Central memory CD4-positive, alpha-beta T cell (primary cell): Measurements from ENCODE around the gene PCID2.
A peak's percentile ranks its signal among the peaks of the same experiment; 100 is the strongest.

Experiments
- DNase-seq: peaks from one replicate; pipeline ENCODE4 v3.0.0; 2022

PCID2 gene

GRCh38 chr13:113219256-113219940, 10.9 kb upstream of the PCID2 start:
- DNase-seq = no peak

DNA sequence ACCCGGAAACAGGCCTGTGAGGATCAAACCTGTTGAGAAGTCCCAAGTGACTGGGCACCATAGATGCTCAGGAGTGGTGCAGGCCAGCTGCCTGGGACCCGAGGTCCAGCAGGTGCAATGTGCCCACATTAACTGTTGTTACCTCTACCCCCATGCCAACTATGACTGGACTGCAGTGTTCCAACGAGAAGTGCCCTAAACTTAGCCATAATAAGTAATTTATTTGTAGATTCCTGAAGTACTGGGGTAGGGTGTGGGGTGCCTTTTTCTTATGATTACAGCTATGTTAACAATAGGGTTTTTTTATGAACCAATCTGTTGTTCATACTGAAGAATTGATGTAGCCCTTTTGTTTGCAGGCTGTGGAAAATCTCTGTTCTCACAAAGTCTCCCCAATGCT, 10.1 kb upstream of the PCID2 start:
- no peak for DNase-seq

DNA sequence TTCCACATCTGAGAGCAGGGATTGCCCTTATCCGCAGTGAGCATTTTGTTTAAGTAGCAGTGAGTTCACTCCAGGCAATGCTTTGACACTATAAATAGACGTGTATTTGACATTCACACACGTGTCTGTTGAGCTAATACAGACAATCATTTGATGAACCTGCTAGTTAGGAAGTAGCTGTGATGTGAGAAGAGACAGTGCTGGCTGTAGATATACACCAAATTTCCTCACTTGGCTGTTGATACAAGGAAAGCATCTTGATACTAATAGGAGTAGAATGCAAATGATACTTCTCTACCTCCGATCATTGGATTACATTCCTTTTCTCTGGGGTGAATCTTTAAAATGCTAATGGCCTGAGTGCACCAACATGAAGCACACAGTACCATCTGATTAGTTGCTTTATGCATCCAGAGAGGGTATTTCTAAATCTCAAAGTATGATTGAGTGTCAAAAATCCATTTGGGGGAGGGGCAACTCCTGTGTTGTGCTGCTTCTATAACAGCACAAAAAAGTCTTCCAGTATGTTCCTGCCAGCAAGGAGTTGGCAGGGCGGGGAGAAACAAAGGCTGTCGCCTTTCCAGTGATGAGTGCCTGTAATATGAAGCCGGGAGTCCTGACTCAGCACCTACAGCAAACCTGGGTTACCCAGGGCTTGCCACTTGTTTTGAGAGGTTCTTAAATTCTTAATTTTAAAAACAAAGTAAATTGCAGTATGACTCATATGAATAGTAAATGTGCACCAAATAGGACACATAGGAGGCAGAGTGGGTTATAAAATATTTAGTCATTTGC, 8.0 kb upstream of the PCID2 start:
- no peak for DNase-seq

GRCh38 chr13:113211774-113212173, 3.3 kb upstream of the PCID2 start:
- no peak for DNase-seq

- no peak for DNase-seq
These were observed 2.4 kb upstream of the PCID2 start for GRCh38 chr13:113210833-113211232.

DNA sequence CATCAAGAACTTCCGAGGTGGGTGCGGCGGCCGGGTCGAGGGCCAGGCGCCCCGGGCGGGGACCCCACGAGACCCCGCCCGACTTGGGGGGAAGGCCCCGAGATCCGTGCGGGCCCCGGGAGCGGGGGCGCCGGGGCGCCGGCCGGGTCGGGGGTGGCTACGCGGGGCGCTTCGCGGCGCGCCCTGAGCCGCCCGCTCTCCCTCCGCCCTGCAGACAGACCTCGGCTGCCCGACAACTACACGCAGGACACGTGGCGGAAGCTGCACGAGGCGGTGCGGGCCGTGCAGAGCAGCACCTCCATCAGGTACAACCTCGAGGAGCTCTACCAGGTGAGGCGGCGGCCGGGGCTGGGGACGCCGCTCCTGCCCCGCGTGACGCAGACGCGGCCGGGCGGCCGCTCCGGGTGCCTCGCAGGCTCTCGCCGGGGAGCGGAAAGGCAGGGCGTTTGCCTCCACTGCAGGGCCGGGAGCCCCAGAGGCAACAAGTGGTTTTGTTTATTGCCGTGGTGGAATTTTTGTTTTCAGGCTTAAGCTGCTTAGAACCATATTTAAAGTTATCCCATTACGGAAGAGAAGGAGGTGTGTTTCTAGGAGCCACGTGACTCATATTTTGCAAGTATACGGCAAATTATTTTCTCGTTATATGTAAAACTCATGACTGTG, 1.4 kb upstream of the PCID2 start:
- peak; percentile 87 for DNase-seq

- DNase-seq = peak; percentile 61
These were observed 878 bp upstream of the PCID2 start, which contains the start of gene CUL4A for GRCh38 chr13:113209336-113209758. Gene CUL4A (plus strand): TSS chr13:113209613. CDS start chr13:113209628, 15 bp downstream.

GRCh38 chr13:113207890-113208420, 514 bp downstream of the PCID2 start:
- DNase-seq = no peak

DNA sequence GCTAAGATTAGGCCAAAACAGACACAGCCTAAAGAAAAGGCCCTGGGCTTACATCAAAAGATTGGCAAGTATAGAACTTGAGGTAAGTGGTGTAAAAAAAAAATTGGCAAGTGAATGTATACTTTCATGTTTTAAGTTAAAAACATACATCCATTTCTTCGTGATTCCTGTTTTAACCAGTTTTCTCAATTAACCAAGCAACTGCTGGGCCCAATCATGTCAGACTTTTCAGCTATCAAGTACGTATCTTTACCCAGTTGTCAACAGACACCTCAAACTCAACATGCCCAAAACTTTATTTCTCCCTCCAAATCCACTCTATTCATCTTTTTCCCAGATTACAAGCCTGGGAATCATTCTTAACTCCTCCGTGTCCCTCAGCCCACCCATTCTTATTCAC, 1.0 kb downstream of the PCID2 start:
- no peak for DNase-seq

GRCh38 chr13:113205428-113205931, 3.0 kb downstream of the PCID2 start:
- DNase-seq = no peak

DNA sequence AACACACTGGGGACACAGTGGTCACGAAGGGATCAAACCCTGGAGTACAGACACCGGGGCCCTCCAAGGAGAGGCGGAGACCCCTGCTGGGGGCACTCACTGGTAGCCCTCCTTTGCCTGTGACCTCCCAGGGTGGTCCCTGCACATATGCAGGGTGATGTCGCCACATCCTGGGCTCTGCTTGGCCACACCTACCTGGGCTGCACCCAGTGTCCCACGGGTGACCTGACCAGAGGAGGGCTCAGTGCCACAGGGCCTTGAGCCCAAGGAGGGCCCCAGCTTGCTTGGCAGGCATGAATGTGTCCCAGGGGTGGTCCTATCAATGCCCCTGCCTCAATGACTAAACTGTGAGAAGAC, 4.1 kb downstream of the PCID2 start:
- DNase-seq = no peak

- DNase-seq = no peak
These were observed 4.7 kb downstream of the PCID2 start for GRCh38 chr13:113203507-113204377.

DNA sequence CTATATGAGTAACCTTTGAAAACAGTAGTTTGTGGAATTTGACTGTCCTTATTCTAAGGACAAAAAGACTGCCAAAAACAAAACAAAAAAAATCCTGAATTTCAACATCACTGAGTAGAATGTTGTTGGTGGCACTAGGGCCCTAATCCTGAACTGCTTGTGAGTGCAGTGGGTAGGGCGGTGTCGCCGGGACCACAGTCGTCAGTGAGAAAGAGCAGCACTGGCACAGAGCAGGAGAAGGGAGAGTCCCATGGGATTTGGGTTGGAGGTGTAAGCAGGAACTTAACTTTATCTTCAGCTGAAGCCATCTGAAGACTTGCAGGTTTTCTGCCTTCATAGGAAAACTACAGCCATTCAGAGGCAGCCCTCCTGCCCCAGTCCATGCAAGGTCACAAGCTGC, 5.6 kb downstream of the PCID2 start:
- no peak for DNase-seq

GRCh38 chr13:113201815-113202214, 6.7 kb downstream of the PCID2 start:
- no peak for DNase-seq

GRCh38 chr13:113196970-113197737, 11.3 kb downstream of the PCID2 start:
- DNase-seq = no peak

DNA sequence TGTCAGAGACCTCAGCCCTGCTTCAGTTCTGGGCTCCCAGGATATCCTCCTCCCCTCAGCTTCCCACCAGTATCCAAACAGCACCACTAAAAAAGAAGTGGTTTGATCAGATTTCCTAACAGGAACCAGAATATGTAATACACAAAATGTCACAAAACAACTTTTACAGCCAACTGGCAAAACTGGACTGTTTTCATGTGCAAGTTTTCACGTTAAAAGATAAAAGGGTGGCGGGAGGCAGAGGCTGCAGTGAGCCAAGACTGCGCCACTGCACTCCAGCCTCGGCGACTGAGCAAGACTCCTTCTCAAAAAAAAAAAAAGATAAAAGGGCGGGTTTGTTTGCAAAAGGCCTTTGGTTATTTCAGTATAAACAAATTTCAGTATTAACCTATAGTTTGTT, 13.1 kb downstream of the PCID2 start:
- DNase-seq = no peak

GRCh38 chr13:113192902-113193301, 15.6 kb downstream of the PCID2 start:
- DNase-seq = no peak

GRCh38 chr13:113192279-113192678, 16.2 kb downstream of the PCID2 start:
- DNase-seq = no peak

DNA sequence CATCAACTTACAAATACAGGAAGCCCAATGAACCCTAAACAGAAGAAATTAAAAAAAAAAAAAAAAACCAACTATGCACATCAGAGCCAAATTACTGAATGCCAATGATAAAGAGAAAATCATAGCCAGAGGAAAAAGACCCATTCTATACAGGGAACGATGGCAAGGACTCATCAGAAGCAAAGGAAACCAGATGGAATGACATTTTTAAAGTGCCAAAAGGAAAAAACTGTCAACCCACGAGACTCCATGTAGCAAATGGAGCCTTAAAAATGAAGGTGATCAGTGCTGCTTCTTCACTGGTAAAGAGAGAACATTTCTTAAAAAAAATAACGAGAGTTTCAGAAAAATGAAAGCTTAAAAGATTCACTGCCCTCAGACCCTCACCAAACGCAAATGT, 18.3 kb downstream of the PCID2 start:
- DNase-seq = no peak

DNA sequence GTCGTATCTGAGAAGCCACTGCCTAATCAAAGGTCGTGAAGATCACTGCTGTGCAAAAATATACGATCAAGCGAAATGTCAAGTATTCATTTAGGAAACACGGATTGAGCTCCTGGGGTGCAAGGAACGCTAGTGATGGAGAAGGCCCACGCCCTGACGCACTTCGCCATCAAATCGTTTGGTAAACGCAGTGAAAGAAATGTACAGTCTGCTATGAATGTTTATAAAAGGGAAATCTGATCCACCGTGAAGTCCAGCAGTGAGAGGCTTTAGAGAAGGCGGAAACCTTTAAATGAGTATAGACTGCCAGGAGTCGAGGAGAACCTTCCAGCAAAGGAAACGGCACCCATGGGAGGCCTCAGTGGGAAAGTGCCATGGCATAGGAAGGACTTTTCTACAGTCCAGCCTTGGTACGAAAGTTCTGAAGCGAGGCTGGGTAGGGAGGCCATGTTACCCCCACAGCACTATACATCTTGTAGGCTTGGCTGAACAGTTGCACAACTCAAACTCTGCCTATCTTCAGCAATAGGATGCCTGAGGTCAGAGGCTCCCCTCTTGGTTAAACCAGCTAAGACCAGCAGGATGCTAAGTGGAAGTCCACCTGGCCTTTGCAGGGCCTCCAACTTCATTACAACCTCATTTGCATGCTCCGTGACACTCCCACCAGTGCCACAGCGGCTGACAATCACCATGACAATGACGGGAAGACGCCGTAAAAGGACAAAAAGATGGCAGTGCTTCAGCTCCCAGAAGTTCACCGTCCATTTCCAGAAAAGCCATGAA, 20.4 kb downstream of the PCID2 start:
- DNase-seq = no peak

GRCh38 chr13:113187263-113187669, 21.2 kb downstream of the PCID2 start:
- DNase-seq = no peak
